GM18867 (cell line): ENCODE data around the gene RAPGEF1.
A peak's percentile ranks its signal among the peaks of the same experiment; 100 is the strongest.
"Not testable (repeated sequence)": the region's sequence is repeated elsewhere in the genome, so short reads cannot be mapped to it uniquely, and the experiment has no call there.

ENCODE experiments used
- ATAC-seq: cut with Tn5 transposase; IDR thresholded peaks from one replicate; pipeline ENCODE4 v1.9.1; 2021; ENCODE audit warnings: mild to moderate bottlenecking, moderate library complexity; ENCODE audit not compliant: unreplicated experiment

The RAPGEF1 gene

DNA sequence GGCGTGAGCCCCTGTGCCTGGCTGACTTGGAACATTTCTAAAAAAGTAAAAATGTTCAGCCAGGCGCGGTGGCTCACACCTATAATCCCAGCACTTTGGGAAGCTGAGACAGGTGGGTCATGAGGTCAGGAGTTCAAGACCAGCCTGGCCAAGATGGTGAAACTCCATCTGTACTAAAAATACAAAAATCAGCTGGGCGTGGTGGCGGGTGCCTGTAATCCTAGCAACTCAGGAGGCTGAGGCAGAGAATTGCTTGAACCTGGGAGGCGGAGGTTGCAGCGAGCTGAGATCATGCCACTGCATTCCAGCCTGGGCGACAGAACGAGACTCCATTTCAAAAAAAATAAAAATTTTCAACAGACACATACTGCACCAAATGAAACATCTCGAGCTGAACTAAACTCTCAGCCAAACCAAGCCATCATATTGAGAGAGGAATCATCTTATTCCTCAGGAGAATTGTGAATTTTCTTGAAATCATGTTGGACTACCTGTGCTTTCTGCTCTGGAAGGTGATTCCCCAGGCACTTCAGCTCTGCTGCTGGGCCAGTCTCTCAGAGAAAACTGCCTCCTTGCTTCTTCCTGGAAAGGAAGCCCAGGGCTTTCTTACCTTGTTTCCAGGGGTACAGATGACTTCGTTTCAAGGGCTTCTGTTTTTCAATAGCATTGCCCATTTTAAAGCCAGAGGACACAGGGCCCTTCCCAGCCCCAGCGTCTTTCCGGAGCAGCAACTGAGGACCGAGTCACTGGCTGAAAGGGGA, 30.7 kb downstream of the RAPGEF1 start:
- ATAC-seq, result not testable (repeated sequence)

DNA sequence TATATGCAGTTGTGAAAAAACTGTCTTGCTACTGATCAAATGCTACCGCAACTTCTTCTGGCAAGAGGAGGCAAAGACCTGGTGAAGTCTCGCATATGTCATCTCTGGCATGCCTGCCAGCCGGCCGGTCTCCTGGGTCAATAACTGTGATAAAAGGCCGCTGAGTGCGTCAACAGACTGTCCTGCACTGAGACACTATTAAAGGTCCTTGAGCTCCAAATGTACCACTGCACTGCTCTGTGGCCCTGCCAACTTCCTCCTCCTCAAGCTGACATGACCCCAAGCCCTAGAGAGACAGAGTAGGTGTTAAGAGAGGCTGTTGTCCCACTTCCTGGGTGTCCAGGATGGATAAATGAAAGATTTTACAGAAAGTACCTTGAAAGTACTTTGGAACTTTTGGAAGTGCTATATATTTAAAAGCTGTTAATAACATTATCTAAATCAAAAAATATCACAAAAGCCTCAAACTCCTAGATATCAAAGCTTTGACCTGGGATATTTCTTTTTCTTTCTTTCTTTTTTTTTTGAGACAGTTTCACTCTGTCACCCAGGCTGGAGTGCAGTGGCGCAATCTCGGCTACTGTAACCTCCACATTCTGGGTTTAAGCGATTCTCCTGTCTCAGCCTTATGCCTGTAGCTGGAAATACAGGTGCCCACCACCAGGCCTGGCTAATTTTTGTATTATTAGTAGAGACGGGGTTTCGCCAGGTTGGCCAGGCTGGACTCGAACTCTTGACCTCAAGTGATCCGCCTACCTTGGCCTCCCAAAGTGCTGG, 31.5 kb downstream of the RAPGEF1 start:
- peak; percentile 28 for ATAC-seq

DNA sequence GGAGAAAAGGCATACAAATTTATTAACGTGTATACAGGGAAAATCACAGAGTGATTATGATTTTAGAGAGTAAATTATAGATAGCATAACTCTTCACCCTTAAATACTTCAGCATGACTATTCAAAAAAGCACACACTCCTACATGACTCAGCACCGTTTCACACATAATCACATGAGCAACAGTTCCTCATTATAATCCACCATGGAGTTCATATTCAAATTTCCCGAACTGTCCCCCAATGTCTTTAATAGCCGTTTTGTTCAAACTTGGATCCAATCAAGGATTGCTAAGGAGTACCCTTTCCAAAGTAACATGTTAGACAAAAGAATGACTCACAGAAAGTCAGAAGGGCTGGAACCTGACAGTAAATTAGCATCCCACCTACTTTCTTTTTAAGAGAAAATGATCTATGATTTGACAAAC, 32.1 kb downstream of the RAPGEF1 start:
- ATAC-seq, result no peak

DNA sequence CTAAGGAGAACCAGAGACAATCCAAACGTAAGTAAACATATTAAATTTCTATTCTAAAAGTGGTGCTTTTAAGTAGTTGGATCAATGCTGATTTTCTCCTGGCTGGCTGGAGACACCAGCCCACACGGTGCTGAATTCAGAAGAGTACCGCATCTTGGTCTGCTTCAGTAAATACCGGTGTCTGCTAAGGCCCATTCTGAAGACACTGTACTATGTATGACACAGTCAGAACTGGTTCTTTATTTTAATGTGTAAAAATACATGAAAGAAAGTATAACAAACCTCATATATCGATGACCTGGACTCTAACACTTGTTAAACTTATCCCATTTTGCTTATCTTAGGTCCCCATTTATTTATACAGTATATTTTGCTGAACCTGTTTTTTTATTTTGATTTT, 32.8 kb downstream of the RAPGEF1 start:
- ATAC-seq, result no peak

DNA sequence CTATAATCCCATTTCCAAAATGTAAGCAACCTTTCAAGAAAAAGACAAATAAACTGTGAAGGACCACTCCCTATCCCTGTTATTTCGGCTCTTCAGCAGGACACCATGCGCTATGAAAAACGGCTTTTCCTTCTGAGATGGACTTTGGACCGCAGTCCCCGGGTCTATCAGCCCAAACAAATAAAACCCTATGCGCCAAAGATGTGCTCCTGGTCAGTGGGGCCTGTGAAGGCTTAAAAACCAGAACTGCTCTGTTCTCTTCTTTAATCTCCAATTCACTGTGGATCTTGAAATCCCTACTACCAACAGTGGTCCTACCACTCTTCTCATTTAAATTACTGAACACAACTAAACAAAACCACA, 33.3 kb downstream of the RAPGEF1 start:
- no peak for ATAC-seq

DNA sequence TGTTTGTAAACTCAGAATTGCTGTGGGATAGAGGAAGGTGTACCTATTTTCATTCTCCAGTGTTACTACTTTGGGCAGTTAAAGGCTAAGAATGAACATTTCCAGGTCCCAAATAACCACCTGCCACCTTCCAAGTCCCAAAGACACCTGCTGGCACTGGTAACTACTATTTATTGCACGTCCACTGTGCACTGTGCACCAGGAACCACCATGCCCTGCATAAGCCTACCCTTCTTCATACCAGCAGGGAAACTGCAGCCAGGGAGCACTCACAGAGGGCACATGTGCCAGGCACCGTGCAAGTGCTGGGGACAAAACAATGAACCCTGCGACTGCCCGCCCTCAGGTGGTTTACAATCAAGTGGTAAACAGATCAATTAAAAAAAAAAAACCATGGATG, 34.9 kb downstream of the RAPGEF1 start:
- no peak for ATAC-seq

DNA sequence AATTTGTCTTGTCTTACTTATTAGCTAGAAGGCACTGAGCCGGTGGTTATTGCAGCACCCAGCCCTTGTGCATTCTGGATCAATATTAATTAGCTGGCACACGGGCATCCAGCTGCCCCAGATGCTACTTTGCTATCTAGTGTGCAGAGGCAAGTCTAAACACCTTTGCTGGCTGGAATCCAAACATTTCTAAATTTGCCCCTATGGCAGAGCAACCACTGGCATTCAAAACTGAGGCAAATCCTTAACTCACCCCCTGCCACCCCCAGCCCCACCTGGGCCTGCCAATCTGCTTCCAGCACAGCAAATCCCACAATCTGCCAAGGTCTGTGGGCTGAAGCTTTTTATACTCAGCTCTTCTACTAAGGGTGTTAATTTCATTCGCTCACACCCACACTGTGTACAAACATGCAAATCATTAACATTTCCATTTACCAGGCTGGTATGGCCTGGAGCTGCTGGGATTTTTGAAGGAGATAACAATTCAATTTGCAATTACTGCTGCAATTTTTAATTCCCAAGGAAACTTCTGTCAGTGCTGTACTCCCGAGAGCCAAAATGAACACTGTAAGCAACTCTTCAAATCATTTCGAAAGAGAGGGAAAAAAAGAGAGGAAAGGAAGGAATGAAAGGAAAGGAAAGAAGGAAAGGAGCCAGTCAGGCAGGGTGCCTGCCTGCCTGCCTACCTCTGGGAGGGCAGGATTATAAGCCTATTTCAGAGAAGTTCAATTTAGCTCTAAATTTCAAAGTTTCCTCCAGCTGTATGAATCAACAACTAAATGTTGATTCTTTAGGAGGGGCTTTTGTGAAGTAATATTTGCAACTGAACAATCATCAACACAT, 35.5 kb downstream of the RAPGEF1 start:
- no peak for ATAC-seq

DNA sequence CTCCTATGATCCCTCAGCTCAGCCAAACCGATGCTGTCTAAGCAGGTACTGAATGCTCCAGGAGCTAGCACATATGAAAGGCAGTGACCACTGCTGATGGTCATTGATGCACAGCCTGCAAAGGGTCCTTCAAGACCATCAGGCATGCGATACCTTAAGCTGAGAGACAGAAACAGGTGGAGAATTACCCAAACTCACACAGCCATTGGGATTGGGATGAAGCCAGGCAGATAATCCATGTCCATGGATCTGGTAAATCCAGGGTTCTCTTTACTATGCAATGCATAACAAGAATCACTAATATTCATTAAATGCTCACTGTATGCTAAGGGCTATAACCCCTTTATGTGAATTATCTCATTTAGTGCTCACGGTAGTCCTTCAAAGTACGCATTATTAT, 36.2 kb downstream of the RAPGEF1 start:
- ATAC-seq, result no peak

DNA sequence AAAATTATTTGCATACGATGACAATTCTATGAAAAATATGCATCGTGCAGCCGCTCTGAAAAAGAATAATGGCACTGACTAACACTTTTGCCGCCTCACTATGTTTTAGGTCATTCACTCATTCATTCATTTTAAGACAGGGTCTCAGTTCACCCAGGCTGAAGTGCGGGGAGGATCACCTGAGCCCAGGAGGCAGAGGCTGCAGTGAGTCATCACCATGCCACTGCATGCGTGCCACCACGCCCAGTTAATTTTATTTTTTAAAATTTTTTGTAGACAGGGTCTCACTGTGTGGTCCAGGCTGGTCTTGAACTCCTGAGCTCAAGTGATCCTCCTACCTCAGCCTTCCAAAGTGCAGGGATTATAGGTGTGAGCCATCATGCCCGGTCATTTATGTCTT, 37.0 kb downstream of the RAPGEF1 start:
- no peak for ATAC-seq

DNA sequence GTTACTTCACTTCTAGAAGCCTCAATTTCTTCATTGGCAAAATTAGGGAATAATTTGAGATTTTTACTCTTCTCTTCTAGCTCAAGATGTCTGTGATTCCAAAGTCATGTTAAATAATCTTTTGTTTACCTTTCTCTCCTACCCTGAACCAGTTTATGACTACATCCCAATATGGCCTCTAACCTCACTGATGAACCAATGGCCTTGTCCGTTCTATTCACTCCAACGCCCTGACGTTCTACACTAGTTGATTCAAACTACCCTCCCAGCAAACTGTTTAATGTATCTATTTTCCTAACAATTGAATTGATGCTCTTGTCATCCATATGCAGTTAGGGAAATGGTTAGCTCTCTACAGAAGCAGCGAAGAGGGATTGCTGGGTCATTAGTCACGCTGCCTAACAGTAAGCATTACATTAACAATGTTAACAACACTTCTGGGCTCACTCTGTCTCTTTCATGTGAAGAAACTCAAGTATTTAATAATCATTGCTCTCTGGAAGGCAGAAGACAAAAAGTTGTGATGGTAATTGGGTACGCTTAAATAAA, 38.0 kb downstream of the RAPGEF1 start:
- no peak for ATAC-seq

DNA sequence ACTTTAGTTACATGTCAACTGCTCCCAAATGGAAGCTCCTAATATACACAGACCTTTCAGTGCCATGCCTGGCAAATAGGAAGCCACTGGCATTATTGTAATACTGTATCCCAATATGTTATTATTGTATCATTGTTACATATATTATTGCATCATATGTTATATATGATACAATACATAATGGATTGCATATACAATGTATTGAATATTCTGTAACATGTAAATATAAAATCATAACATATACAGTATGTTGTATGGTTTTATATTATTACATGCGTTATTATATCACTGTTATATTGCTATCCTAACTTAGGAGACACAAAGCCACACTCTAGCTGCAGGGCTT, 38.5 kb downstream of the RAPGEF1 start:
- ATAC-seq, result no peak

DNA sequence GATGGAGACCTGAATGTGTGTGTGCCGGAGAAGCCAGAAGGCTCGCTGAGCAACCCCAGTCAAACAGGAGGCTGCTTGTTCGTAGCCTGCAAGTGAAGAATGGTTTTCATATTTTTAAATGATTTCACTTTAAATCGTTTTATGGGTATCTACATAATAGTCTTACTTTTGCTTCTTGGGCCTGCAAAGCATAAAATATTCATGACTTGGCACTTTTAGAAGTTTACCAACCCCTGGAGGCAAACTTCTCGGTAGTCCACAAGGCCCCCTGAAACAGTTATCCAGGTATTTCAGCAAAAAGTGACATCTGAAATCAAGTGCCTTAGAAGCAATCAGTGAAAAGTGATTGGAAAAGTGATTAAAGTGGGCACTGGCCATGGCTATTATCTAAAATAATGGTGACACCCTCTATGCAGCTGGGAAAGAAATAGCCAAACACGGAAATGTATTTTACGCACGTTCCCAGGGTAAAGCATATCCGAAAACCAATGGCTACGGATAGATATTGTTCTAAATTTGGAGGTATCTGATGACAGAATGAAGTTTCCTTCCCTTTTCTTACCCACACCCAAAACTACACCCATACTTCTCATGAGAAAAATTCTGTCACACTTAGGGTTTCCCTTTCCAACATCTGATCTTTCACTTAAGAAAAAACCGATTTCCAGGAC, 39.0 kb downstream of the RAPGEF1 start:
- no peak for ATAC-seq

DNA sequence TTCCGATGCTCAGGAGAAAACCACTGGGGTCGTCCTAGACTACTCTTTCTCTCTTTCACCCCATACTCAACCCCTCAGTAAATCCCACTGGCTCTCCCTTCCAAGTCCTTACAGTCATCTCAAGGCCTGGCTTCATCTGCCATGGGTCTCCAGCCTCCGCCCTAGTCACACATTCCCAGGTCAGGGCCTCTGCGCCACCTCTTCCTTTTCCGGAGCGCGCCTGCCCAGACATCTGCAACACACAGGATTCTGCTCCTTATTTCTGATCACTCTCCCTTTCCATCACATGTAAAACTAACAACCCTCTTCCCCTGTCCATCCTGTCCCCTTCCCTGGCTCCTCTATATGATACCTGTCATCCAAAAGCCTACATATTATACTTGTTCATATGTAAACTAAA, 39.8 kb downstream of the RAPGEF1 start:
- ATAC-seq, result no peak

DNA sequence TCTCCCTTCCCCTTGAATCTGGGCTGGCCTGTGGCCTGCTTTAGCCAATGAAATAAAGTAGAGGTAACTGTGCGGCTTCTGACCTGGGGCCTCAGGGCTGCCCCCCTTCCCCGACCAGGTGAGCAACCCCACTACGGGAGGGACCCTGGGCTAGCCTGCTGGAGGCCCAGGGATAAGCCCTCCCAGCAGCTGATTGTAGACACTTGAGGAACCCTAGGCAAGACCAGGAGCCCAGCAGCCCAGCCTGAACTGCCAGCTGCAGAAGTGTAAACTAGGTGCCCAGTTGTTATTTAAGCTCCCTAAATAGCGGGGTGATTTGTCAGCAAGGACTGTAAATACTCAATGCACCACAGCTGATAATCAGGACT, 41.3 kb downstream of the RAPGEF1 start:
- no peak for ATAC-seq

DNA sequence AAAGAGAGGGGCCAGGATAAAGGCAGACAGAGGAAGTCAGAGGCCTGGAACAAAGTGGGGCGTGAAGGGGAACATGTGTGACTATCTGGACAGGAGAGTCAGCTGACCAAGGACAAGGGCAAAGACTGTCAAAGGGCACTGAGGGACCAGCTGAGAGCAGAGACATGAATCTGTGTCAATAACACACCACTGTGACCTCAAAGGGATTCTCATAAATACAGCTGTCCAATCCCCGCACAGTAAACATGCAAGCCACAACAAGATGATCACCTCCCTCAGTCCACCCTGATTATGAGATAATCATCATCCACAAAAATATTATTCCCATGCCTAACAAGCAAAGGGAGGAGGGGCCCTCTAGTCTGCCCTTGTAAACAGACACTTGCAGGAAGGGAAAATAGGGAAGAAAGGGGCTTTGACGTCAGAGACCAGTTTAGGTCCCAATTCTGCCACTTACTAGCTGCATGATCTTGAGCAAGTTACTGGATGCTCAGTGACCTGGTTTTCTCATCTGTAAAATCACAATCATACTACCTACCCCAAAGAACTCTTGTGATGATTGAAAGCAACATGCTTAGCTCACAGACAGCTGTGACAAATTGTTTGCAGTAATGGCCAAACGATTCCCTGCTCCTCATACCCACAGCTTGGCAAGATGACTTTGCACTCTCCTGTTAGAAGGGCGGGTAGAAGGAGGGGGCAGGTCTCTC, 41.8 kb downstream of the RAPGEF1 start:
- no peak for ATAC-seq

DNA sequence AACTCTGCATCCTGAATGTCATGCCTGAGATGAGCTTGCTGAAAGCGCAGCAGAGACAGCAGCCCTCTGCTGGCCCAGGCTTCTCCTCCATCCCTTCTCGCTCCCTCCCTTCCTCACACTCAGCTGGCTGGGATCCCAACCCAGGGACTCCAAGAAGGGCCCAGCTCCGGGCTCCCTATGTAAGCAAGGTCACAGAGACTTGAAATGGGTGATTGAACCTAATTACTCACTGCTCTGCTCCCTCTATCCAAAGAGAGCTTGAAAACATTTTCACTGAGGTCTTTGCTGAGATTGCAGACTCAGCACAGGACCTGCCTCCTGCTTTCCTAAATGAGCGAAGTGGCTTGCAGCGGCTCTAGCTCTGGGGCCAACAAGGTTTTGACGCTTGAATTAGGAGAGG, 42.8 kb downstream of the RAPGEF1 start:
- ATAC-seq, result no peak

DNA sequence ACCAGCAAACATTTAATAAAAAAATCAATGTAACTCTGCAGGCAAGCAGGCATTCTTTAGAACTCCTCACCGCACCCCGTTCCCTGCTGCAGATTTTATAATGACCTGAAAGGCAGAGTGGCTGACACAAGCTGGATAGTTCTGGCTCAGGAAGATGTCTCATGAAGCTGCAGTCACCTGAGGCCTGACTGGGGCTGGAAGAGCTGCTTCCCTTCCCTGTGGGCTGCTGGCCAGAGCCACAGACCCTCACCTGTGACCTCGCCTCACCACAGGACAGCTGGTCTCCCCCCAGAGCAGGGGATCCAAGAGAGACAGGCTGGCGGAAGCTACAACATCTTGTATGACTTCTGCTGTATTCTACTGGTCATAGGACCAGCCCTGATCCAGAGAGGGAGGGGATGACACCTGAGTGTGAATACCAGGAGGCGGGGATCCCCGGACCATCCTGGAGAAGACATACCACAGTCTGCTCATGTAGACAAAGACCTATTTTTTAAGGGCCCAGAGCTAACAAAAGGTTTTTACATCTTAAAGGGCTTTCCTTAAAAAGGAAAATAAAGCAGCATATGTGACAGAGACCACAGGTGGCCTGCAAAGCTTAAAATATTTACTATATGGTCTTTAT, 43.9 kb downstream of the RAPGEF1 start:
- ATAC-seq, result no peak

DNA sequence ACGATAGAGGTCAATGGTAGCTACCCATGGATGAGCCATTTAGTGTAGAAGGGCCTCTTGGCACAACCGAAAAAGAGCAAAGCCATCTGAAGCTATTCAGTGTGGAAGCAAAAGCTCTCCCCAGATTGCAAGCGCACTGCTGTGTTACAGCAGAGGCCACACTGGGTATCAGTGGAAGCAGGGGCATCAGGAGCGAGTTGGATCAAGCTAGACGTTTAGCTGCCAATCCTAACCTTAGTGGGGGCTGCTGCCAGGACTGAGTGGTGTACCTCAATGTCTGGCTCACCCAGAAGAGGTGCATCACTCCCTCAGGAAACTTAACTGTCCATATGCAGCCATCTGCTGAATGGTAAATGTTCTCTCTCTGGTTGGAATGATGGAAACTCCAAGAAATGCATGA, 44.5 kb downstream of the RAPGEF1 start:
- ATAC-seq, result no peak

DNA sequence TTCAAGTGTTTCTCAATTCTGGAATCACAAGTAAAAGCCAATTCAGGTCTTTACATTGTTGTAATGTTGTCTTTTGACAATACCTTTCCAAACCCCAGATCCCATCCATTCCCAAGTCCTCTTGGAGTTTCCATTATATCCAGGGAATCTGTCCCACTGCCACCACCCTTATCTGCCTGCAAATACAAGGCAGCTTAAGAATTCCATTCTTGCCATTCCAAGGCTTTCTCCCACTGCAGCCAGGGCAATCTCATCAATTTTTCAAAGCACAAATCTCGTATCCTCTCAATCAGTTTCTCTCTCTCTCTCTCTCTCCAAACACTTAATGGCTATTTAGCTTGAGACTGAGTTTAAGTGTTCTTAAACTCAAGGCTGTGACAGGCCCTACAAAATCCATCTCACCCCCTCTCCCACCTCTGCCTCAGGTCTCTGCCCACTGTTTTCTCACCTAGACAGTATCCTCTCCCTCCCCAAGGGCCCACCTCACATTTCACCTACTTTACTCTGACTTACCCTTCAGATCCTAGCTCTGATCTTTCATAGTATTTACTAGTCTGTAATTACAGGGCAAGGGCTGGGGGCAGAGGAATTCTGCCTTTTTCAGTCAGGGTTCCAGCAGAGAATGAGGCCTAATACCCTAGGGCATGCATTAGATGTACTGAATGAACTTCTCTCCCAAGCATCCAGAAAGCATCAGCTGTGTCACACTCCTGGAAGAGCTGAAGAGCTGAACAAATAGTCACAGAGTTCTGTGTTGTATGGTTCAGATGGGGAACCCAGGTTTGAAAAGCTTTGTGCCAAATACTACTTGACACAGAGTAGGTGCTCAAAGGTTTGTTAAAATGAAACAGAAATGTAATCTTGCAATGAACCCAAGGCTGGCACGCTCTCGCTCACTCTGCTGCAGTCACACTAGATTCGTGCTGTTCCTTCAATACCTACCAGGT, 46.0 kb downstream of the RAPGEF1 start:
- ATAC-seq, result no peak
